Endodermal cell (in vitro differentiated cells): ENCODE measurements around the gene PAXIP1. TPM values are rescaled to one million over a fixed set of nuclear protein-coding genes. Genes with fewer than 3 reads are reported as not detected.

Source experiments
- DNase-seq: peaks from one replicate; pipeline ENCODE4 v3.0.0-alpha.2; 2017
- H3K27ac ChIP-seq: 2 replicates; pipeline ENCODE4 v1.5.1; 2013; ENCODE audit warnings: mild to moderate bottlenecking, low read depth, low read length, moderate library complexity
- H3K27me3 ChIP-seq: 2 replicates; pipeline ENCODE4 v1.6.1; 2013; ENCODE audit warnings: mild to moderate bottlenecking, low read length, moderate library complexity; ENCODE audit not compliant: insufficient read depth, control insufficient read depth, poor library complexity, severe bottlenecking
- H3K36me3 ChIP-seq: 2 replicates; pipeline ENCODE4 v1.7.0; 2013; ENCODE audit warnings: mild to moderate bottlenecking, low read length, moderate library complexity; ENCODE audit not compliant: control insufficient read depth, insufficient read depth
- H3K4me1 ChIP-seq: one replicate; pipeline ENCODE4 v1.7.0; 2013; ENCODE audit warnings: low read length; ENCODE audit not compliant: control insufficient read depth, insufficient read depth
- H3K4me3 ChIP-seq: 2 replicates; pipeline ENCODE4 v1.5.1; 2013; ENCODE audit warnings: mild to moderate bottlenecking, low read length, moderate library complexity
- H3K9ac ChIP-seq: 2 replicates; pipeline ENCODE4 v1.6.1; 2013; ENCODE audit warnings: mild to moderate bottlenecking, low read length, moderate library complexity; ENCODE audit not compliant: poor library complexity, severe bottlenecking; ENCODE audit errors: extremely low read depth
- H3K9me3 ChIP-seq: 2 replicates; pipeline ENCODE4 v1.6.1; 2013; ENCODE audit warnings: mild to moderate bottlenecking, low read length, moderate library complexity; ENCODE audit not compliant: control insufficient read depth
- H3K27ac Mint-ChIP-seq: 2 replicates; pipeline ENCODE4 v1.8.0; 2020; ENCODE audit warnings: mixed read lengths
- H3K27me3 Mint-ChIP-seq: 2 replicates; pipeline ENCODE4 v1.8.0; 2021; ENCODE audit warnings: mild to moderate bottlenecking, mixed read lengths; ENCODE audit not compliant: insufficient read depth
- H3K36me3 Mint-ChIP-seq: 2 replicates; pipeline ENCODE4 v1.8.0; 2020; ENCODE audit warnings: low read depth, mixed read lengths
- H3K4me1 Mint-ChIP-seq: 2 replicates; pipeline ENCODE4 v1.8.0; 2020; ENCODE audit warnings: mixed read lengths
- H3K4me3 Mint-ChIP-seq: 2 replicates; pipeline ENCODE4 v1.8.0; 2020; ENCODE audit warnings: mild to moderate bottlenecking, moderate library complexity, mixed read lengths
- H3K9me3 Mint-ChIP-seq: 2 replicates; pipeline ENCODE4 v1.8.0; 2020; ENCODE audit warnings: mild to moderate bottlenecking, mixed read lengths
- CTCF ChIP-seq: fragments of 200-600 bp; sonication (generic); conservative IDR thresholded peaks from 2 replicates; pipeline ENCODE4 v1.5.0; 2021; ENCODE audit warnings: antibody characterized with exemption, mild to moderate bottlenecking
- WGBS, 2 experiments: methylation state at CpG; one replicate each; pipeline versions ENCODE4 v1.1.5 to v1.1.7; 2013; ENCODE audit warnings: missing lambda C conversion rate in 2 of 2, mixed read lengths in 1 of 2; ENCODE audit not compliant: insufficient coverage in 1 of 2, insufficient read length in 1 of 2; 5-methylcytosine and 5-hydroxymethylcytosine counted together
- total RNA-seq, 2 donors: library from RNA; stranded (reverse); fragmentation: NEBNext Ultra II Directional in 1 of 2; extraction: Animal tissue kit (Norgen Biotek cat#: 25700) in 1 of 2; gene quantifications; 2 replicates in 1 of 2; 3 replicates in 1 of 2; pipeline ENCODE4 v1.2.1, GENCODE V29; 2021

PAXIP1 gene
- total RNA-seq, 2 donors from 2014 or later = 33.4 to 35.0 TPM

GRCh38 chr7:154906201-154906600 is 96.7 kb downstream of the PAXIP1 start:
- Histone ChIP-seq H3K9ac (no peak overlapping the region), H3K4me3 (no peak overlapping the region), H3K9me3 (peaks cover 13% of the 10 kb centered on the region), H3K36me3 (no peaks in the 10 kb centered on the region), H3K4me1 (peaks cover 5% of the 10 kb centered on the region), H3K27me3 (no peaks in the 10 kb centered on the region), H3K27ac (no peak overlapping the region)
- no peak for DNase-seq
- H3K9me3 Mint-ChIP-seq = peaks cover 59% of the 10 kb centered on the region
- H3K36me3 Mint-ChIP-seq = no peaks in the 10 kb centered on the region
- peaks cover 5% of the 10 kb centered on the region for H3K4me1 Mint-ChIP-seq
- no peak overlapping the region for H3K27ac Mint-ChIP-seq
- no peak overlapping the region for H3K4me3 Mint-ChIP-seq
- WGBS, 2 experiments = 97% methylated on average over 7 of the region's 7 CpGs; no CpG with 5 or more reads in 1 of the 2 experiments
- TF ChIP-seq CTCF = no peak
- peaks cover 16% of the 10 kb centered on the region for H3K27me3 Mint-ChIP-seq

GRCh38 chr7:154905615-154906014 is 97.3 kb downstream of the PAXIP1 start:
- no peak overlapping the region for H3K9ac ChIP-seq
- Mint-ChIP-seq H3K27ac (no peak overlapping the region), H3K4me3 (no peak overlapping the region), H3K27me3 (peaks cover 12% of the 10 kb centered on the region), H3K4me1 (peaks cover 5% of the 10 kb centered on the region), H3K36me3 (no peaks in the 10 kb centered on the region), H3K9me3 (peaks cover 53% of the 10 kb centered on the region)
- H3K4me3 ChIP-seq = no peak overlapping the region
- no peaks in the 10 kb centered on the region for H3K36me3 ChIP-seq
- WGBS, 2 experiments = 92 to 93% methylated on average over 2 to 8 of the region's 8 CpGs
- TF ChIP-seq CTCF = no peak
- peaks cover 7% of the 10 kb centered on the region for H3K9me3 ChIP-seq
- H3K27ac ChIP-seq = peak overlapping the region; percentile 49
- no peak for DNase-seq
- H3K27me3 ChIP-seq = no peaks in the 10 kb centered on the region
- H3K4me1 ChIP-seq = peaks cover 5% of the 10 kb centered on the region

- Histone ChIP-seq H3K9me3 (peaks cover 5% of the 10 kb centered on the region), H3K27ac (no peak overlapping the region), H3K4me3 (no peak overlapping the region), H3K36me3 (no peaks in the 10 kb centered on the region), H3K27me3 (no peaks in the 10 kb centered on the region), H3K4me1 (peaks cover 5% of the 10 kb centered on the region), H3K9ac (no peak overlapping the region)
- Mint-ChIP-seq H3K27me3 (peaks cover 11% of the 10 kb centered on the region), H3K36me3 (no peaks in the 10 kb centered on the region), H3K27ac (no peak overlapping the region), H3K9me3 (peaks cover 49% of the 10 kb centered on the region), H3K4me3 (no peak overlapping the region), H3K4me1 (peaks cover 5% of the 10 kb centered on the region)
- WGBS, 2 experiments = 93 to 96% methylated on average over 8 of the region's 8 CpGs
- TF ChIP-seq CTCF = no peak
- no peak for DNase-seq
Observed at GRCh38 chr7:154905146-154905545, 97.8 kb downstream of the PAXIP1 start.
